NCI-H510A treated with DMSO at 0.1 percent for 48 hours (cell line): Measurements from ENCODE around the gene SYT13.
"Not testable (repeated sequence)": the region's sequence is repeated elsewhere in the genome, so short reads cannot be mapped to it uniquely, and the experiment has no call there.

Experiments
- DNase-seq: peaks from one replicate; lab custom pipeline; 2025; lab: John Stamatoyannopoulos, UW

The SYT13 gene

DNA sequence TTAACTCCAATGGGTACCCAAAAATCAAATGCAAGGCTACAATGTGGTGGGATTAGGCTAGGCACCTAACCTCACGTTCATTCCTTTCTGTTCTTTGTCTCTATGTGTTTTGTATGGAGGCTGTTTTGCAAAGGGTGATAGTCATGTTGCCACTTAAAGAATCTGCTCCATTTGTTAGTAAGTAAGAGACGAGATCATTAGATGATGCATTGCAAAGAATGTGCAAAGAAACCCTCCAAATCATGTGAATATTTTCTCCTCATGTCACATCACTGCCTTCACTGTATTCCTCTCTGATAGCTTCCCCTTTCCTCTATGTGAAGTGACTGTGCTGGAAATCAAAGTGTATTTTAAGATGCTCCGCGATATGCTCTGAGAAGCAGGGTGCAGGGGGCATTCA lies 11.9 kb downstream of the SYT13 start:
- DNase-seq, result no peak

DNA sequence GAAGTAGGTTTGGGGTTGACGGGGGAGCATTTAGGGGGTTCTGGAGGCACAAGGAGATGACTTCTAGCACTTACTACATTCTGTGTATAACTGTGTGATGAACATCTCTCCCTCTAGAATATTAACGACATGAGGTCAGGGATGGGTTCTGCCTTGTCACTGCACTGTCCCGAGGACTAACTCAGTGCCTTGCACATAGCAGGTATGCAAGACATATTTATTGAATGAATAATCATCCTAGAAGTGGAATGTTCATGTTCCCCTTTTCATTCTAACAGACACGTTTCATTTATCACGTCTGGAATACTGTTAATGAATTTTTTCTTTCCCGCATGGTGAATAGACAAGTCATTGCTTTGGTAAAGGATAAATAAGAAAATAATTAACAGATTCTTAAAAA lies 12.6 kb downstream of the SYT13 start:
- no peak for DNase-seq

DNA sequence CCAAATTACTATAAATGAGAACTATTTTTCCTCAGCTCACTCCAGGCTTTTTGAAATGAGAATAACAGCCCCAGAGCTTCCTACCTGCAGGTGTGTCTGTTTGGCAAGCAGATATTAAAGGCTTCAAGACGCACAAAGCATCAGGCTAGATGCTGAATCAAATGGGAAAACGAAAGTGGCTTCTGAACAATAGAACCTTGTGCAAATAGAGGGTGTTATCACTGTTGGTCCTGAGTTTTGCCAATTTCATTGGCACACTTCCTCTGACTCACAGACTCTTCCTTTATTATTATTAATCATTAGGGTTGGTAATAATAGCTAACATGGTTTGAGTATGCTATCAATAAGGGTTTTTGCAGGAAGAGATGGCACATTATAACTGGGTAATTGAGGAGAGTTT lies 13.4 kb downstream of the SYT13 start:
- no peak for DNase-seq

DNA sequence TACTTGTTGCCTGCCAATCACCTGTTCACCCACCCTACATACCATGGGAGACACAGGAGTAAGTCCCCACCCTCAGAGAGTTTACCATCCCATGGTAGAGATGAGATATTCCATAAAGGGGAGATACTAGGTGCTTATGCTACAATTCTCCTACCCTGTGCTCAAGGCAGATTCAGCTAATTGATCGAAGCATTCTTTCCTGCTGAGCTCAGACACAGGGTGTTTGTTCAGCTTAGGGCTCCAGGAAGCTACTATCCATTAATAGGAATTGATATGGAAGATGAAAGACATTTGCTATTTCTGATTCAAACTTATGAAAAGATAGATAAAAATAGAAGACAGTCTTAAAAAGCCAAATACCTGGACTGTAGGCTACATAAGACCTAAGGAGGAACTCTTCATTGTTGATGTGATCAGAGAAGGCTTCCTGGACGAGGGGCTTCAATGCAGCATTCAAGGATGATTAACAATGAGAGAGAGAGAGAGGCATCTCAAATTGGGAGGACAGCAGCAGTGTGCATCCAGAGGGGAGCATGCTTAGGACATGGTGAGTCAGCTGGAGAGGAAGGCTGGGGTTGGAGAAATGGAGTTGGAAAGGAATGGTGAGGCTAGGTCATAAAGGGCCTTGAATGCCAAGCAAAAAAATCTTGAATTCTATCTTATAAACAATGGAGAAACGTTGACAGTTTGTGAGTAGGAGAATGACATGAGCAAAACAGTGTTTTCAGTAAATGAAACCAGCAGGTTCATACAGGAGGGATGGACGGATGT lies 15.0 kb downstream of the SYT13 start:
- DNase-seq, result no peak

DNA sequence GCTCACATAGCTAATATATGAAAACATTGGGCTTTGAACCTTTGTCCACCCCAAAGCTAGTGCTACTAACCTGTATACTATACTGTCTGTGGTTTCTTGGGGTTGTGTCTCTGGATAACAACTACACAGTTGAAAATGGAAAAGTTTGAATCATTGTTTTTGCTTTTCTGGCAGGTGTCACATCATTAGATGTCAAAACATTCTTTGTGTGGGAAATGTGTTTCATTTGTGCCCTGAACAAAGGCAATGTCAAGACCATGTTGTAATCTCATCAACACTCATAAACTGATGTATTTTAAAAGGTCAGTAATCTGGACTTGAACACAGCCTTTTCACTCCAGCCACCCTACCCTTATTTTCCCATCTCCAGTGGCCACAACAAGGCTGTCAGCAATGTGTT lies 16.5 kb downstream of the SYT13 start:
- no peak for DNase-seq

DNA sequence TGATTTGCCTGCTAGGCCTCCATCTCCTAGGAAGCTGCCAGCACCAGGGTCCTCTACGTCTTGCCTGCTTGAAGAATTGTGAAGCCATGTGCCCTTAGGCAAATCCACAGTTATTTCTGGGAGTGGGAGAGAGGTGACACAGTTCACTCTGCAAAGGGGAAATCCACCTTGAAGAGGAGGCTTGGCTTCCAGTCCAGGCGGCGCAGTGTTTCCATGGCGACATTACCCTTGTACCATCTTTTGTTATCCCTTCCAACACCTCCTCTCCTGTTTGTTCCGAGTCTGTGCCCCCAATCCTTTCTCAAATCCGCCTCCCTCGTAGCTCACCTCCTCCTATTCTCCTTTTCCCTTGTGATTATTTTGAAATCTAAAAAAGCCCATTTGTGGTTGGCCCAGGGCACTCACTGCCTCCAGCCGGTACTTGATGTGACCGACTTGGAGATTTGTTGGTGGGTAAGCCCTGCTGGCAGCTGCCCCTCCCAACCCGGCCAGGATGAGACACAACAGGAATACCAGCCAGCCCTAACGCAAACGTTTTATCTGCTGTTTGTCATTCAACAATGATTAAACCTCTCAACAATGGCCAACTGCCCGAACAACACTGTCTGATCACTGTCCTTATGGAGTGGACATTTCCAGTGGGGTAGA lies 18.4 kb downstream of the SYT13 start:
- DNase-seq, result no peak

DNA sequence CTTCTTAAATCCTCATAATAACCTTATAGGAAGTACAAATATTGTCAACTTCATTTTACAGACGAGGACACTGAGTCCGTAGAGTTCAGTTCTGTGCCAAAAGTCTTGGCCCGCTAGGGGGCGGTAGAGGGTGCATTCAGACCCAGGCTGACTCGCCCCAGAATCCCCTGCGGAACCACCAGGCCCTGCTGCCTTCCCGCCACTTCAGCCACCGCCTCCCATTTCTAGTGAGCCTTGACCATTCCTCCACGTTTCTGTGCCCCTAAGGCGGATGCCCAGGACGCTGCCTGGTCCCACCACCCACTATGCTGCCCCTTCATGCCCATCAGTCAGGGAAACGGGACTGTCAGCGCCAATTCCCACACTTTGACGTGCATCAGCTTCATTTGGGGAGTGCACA lies 19.1 kb downstream of the SYT13 start:
- no peak for DNase-seq

DNA sequence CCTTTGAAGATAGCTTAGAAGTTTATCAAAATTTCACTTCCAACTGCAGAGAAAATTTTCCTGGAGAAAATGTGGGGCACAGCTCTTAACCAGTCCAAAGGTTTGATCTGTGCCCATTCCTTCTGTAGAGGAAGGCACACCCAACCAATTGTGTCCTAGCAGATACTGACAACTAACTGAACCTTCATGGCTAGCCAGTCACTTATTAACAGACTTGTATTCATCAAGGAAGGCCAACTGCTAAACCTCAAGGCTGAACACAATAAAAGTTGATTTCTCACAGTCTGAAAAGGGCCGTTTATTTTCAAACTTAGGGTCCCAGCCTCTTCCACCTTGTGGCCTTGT lies 19.5 kb downstream of the SYT13 start:
- DNase-seq, result no peak

DNA sequence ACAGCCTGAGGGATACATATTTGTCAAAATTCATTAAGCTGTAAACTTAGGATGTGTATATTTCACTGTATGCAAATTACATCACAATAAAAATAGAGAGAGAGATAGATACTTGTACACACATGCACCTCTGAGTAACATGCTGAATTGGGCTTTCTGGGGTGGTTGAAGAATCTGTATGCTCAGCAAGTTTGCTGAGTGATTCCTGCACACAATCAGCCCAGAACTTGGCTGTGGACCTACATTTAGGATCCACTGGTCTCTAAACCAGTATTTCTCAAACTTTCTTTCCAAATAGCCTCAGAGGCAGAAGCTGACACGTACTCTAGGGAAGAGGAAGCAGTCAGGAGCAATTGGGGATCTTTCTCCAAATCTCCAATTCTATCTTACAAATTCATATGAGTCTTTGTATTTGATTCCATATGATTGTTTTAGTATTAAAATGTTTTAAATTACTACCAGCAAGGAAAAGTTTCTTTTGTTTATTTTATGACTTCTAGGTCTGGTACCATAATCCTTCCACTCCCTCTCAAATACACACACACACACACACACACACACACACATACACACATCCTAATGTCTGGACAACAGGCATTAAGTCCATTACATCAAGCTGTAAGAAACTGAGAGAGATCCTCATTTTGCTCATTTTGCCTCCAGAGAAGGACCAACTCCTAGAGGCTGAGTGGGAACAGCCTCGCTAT lies 20.0 kb downstream of the SYT13 start:
- no peak for DNase-seq

DNA sequence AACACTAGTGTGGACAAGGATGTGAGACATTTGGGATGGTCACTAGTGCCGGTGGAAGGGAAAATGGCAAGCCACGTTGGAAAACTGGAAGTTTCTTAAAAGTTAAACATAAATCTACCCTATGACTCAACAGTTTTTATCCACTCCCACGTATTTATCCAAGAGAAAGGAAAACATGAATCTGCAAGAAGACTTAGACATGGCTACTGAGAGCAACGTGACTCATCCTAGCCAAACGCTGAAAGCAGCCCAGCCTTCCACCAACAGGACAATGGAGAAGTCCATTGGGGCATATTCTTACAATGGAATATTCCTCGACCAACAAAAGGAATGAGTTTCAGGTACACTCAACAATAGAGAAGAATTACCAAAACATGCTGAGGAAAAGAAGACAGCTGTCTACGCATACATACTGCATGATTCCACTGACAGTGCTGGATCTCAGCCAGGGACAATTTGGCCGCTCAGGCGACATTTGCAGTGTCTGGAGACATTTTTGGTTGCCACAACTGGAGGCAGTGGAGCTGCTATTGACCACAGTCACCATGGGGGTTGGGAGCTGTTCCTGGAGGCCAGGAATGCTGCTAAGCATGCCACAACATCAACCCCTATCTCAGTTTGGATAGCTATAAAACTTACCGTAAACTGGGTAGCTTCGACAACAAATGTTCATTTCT lies 21.2 kb downstream of the SYT13 start:
- no peak for DNase-seq

DNA sequence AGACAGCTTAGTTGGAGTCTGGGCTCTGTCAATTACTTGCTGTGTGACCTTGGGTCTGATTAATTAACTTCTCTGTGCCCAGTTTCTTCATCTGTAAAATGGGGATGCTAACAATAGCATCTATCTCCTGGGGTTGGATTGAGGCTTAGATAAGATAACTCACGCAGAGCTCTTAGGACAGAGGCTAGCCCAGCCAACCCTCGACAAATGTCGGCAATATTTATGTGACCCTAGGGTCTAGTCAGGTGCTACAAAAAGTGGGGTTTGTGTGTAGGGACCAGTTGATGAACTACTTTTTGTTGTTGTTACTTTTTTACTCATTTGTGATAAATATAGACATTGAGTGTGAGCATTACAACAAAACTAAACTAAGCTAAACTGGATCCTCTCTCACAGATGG lies 22.4 kb downstream of the SYT13 start:
- DNase-seq, result no peak

DNA sequence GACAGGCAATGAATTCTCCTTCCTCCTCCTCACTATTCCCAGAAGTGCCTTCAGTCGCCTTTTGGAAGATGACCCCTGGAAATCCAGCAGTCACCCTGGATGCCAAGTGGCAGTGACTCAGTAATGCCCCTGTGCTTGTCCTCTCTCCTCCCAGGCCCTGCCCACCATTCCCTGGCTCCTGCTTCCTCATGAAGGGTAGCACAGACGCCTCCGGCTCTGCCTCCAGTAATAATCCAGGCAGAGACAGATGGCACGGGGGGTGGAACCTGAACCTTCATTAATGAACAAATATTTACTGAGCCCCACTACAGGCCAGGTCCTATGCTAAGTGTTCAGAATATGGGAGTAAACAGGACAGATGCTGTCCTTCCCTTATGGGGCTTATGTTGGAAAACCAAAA lies 23.2 kb downstream of the SYT13 start:
- peak; percentile 14 for DNase-seq

DNA sequence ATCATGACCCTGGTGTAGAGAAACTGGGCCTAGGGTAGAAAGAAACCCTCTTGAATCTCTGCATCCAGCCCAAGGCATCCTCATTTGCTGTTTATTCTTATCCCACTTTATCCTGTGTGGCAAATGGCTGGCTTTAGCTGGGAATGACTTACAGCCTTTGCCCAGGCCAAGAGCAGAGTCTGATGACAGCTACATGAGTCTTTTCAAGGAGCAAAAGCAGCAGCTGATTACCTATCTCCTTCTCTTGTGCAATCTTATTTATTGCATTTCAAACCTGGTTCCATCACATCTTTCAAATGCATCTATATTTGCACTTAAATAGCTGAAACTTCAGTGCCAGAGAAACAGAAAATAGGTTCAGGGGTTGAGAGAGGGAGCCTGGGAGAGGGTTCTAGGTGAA lies 26.1 kb downstream of the SYT13 start:
- DNase-seq, result no peak

DNA sequence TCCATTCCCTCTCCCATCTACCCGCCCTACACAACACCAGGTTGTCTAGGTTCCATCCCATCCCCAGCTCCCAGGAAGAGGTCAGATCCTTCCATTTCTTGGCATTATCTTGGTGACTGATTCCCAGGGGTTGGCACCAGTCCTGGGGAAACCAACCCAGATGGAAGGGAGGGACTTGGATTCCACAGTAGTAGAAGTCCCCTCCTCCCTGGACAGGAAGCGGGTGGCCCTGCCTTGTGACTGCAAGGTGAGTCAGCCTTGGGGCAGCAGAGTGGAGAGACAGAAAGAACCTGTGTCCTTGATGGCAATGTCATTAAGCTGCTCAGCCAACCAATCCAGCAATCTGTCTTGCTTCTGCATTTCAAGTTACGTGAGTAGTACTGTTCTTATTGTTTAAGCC lies 26.5 kb downstream of the SYT13 start:
- no peak for DNase-seq

DNA sequence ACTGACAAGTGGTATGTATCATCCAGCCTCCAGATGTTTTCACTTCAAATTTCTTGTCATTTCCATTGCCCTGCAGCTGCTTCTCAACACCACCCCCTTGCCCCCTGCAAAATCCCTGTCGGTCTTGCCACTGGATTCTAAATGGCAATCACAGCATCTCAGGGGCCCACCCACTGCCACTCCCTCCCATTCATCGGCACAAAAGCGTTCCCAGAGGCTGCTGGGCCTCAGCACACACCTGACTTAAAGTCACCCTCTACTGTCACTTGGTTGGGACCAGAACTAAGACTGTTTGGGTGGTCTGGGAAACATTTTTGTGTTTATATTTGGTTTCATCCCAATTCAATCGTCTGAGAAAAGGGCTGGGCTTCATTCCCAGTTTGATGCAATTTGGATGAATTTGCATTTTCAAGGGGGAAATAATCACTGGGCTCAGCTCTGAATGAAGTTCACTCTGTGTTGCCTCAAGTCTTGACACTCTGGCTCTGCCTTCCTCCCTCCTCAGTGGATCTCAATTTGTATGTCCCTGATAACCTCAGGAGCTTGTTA lies 27.1 kb downstream of the SYT13 start:
- no peak for DNase-seq

DNA sequence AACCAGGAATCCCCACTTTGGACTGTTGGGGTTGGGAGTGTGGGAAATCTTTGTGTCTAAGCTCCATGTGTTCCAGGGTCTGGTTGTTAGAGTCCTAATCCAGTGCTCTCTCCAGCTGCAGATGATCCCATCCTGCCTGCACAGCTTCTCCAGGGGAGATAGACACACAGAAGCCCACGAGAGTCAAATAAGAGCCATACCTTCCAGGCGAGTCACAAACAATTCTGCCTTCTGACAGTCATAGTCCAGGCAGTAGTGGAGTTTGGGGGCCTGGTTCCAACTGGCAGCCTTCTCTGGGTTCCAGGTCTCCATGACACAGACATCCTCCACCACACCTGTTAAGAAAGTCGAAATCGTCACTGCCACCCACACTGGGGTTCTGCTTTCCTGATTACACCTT lies 32.1 kb downstream of the SYT13 start:
- DNase-seq, result no peak

DNA sequence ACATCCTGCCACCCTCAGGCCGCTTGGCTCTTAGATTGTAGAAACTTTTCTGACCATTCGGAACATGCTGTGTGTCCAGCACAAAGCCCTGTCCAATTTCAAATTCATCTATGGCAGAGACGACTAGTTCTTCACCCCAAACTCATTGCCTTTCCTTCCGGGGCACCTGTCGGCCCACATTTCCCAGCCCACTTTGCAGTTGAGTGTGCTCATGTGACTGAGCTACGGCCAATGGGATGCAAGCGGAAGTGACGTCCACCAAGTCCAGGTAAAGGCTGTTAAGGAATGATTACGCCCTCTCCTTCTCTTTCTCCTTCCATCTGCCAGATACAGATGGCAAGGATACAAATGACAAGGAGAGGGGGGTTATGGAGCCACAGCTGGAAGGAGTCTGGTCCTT lies 32.5 kb downstream of the SYT13 start:
- no peak for DNase-seq

DNA sequence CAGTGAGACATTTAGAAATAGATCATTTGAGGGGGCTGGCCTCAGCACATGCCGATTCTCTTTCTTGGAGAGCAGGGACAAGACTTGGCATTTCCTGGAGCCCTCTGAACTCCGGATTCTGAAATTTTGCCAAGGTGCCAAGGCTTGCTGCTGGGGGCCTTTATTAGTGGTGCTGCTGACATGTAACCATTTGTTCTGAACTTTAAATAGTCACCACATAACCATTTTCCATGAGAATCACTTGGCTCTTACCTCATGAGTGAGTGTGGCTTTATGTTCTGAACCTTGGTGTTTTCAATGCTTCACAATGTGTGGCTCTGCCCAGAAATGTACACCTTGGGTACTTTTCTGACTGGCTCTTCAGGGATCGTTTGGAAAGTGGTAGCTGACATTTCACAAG lies 33.3 kb downstream of the SYT13 start:
- no peak for DNase-seq

DNA sequence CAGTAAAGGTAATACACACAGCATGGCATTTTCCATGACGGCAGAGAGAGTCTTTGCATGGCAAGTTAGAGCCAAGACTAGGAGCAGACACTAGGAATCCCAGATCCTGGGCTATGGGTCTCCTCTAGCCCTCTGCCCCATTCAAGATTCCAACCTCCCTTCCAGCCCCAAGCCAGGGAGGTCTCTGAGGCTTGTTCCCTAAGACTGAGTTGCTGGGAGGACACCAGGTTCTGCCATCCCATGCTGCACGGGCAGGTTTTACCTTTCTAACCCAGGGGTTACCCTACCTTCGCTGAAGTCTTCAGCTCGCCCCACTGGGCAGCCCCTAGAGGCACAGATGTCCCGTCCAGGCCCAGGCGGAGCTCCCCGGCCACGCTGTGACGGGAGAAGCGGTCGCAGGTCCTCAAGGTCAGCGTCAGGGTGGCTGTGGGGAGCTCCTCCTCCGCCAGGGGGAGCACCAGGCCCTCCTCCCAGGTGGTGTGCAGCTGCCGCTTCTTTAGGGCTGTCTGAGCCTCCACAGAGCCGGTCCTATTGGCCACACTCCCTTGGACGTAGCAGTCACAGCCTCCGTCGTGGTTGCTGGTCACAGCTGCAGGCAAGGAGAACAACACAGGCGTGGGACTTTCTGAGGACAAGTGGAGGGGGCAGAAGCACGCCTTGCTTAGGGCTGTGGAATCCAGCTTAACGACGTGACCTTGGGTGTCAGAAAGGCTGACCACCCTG lies 33.8 kb downstream of the SYT13 start:
- no peak for DNase-seq

DNA sequence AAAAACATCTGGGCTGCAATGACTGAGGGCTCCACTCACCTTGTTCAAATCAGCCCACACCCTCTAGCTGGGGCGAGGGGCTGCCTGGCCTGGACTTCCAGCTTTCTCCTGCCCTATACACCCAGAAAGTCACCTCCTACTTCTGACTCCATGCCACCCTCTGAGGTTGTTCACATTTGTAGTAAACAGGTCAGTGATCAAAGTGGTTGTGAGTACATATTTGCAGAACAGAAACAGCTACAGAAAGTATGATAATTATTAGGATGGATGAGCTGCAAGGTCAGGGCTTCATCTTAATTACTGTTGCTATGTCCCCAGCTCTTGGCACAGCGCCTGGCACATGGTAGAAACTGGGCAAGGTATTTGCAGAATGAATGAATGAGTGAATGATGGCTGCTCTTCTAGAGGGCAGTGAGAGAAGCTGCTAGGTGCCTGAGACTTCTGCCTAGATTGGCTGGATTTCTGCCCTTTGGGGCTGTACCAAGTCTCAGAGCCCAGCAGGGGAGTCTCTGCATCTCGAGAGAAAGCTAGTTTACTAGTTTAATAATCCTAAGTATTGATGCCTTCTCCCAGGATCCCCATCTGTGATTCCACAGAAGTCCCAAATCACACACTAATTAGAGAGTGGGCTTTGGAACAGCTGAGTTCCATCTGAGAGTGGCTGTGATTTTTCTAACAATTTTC lies 36.0 kb downstream of the SYT13 start:
- DNase-seq, result no peak

DNA sequence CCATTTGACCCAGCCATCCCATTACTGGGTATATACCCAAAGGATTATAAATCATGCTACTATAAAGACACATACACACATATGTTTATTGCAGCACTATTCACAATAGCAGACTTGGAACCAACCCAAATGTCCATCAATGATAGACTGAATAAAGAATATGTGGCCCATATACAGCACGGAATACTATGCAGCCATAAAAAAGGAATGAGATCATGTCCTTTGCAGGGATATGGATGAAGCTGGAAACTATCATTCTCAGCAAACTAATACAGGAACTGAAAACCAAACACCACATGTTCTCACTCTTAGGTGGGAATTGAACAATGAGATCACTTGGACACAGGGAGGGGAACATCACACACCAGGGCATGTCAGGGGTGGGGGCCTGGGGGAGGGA lies 36.8 kb downstream of the SYT13 start:
- not testable (repeated sequence) for DNase-seq
